Measurements from ENCODE around the gene AGR2. TPM values are rescaled to one million over a fixed set of nuclear protein-coding genes. Genes with fewer than 3 reads are reported as not detected.

The AGR2 gene
- polyA plus RNA-seq, 6 donors from 2014 or later = 0.17 to 0.44 TPM; not detected in 4

DNA sequence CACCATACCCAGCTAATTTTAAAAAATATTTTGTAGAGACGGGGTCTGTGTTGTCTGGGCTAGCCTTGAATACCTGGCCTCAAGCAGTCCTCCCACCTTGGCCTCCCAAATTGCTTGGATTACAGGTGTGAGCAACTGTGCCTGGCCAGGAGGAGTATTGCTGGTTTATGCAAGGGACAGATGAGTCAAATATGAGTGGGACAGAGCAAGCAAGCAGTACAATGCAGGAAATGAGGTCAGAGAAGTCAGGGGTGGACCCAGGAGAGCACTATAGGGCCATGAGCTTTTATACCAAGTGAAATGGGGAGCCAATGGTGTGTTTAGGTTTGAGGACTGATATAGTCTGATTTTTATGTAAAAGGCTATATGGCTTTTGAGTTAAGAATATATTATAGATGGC lies 45.0 kb downstream of the AGR2 start:
- Mint-ChIP-seq H3K4me3 (peak overlapping the region; percentile 86 to 99 (median 94)), H3K36me3 (peaks cover 17 to 31% of the 10 kb centered on the region in 2 donors), H3K27ac (peak overlapping the region; percentile 94 to 97 (median 94)), H3K27me3 (no peaks in the 10 kb centered on the region), H3K4me1 (peaks cover 73 to 95% (median 81%) of the 10 kb centered on the region in 3 donors), H3K9me3 (peaks cover 0 to 9% (median 0%) of the 10 kb centered on the region in 7 donors)
- ATAC-seq (ENCODE audit: low read depth in 2 of 2) (no peak), DNase-seq (no peak)

DNA sequence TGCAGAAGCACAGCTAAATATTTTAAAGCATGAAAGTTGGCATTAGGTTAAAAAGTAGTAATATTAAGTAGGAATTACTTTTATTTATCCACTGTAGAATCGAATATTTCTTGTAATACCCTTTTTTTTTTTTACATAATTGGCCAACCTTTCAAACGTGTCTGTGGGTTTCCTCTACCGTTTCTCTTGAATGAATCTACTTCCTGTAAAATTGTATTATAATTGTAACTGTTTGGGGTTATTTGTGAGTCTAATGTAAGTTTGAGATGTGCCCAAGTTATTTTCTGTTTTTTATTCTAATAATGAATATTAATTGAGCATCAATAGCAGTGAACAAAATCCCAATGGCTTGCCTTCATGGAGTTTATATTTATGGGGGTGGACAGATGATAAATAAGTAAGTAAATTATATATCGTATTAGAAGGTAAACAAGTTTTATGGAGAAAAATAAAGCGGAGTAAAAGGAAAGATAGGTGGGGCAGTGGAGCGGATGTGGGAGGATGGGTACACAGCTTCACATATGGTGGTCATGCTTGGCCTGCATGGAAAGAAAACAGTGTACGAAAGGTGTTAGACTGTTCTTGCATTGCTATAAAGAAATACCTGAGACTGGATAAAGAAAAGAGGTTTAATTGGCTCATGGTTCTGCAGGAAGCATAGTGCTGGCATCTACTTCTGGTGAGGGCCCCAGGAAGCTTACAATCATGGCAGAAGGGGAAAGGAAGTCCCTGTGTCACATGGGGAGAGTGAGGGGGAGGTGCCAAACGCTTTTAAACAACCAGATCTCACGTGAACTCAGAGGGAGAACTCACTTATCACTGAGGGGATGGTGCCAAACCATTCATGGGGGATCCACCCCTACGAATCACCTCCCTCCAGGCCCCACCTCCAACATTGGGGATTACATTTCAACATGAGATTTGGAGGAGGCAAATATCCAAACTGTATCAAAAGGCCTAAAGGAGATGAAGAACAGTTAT lies 45.9 kb downstream of the AGR2 start:
- DNase-seq (peak; percentile 73), ATAC-seq (ENCODE audit: low read depth in 2 of 2) (peak; percentile 69 to 70)

DNA sequence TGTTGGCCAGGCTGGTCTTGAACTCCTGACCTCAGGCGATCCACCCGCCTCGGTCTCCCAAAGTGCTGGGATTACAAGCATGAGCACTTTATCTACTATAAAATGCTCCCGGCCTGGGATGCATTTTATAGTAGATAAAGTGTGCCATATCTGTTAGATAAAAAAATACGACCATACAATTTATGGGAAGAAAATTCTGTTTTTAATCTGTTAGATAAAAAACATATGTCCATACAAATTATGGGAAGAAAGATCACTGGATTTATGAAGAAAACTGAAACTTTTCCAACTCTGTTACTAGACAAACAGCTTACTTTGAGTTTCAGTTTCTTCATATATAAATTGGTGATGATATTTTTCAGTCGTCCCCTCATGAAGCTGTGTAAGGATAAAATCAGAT lies 46.8 kb downstream of the AGR2 start:
- peaks cover 69 to 81% (median 75%) of the 10 kb centered on the region in 3 donors for H3K4me1 Mint-ChIP-seq
- no peaks in the 10 kb centered on the region for H3K27me3 Mint-ChIP-seq
- ATAC-seq (ENCODE audit: low read depth in 2 of 2) = no peak
- H3K9me3 Mint-ChIP-seq = peaks cover 0 to 9% (median 0%) of the 10 kb centered on the region in 7 donors
- peaks cover 24 to 26% of the 10 kb centered on the region in 2 donors for H3K36me3 Mint-ChIP-seq
- H3K27ac Mint-ChIP-seq = peak overlapping the region in 4 of 6 donors; percentile 35 to 98 (median 66)
- DNase-seq = no peak
- peak overlapping the region; percentile 40 to 99 (median 86) for H3K4me3 Mint-ChIP-seq

More for the DNA sequence above, 45.9 kb downstream of the AGR2 start:
- Mint-ChIP-seq H3K4me1 (peaks cover 76 to 88% (median 77%) of the 10 kb centered on the region in 3 donors), H3K27me3 (no peaks in the 10 kb centered on the region), H3K4me3 (peak overlapping the region; percentile 86 to 99 (median 94)), H3K36me3 (peaks cover 25 to 31% of the 10 kb centered on the region in 2 donors), H3K9me3 (peaks cover 0 to 9% (median 0%) of the 10 kb centered on the region in 7 donors), H3K27ac (peak overlapping the region; percentile 94 to 98 (median 97))

DNA sequence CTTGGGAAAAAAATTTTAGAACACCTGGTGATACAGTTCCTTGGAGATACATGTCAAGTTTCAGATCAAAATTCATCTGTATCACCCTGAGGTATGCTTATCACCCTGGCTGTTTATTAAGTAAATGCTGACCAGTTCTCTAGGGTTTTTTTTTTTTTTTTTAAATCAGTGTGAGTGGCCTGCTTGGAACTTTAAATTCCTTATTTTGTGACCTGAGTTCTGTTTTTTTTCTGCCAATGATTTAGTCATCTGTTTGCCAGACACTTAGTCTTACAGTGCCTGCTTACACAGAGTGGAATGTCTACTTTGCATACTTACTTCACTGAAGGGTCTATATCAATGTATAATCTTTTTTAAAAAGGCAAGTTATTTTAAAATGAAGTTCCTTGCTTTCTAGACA lies 49.4 kb downstream of the AGR2 start:
- H3K27ac Mint-ChIP-seq = peak overlapping the region; percentile 88 to 98 (median 94)
- H3K9me3 Mint-ChIP-seq = peaks cover 0 to 8% (median 0%) of the 10 kb centered on the region in 7 donors
- peaks cover 4 to 21% of the 10 kb centered on the region in 2 donors for H3K36me3 Mint-ChIP-seq
- H3K4me3 Mint-ChIP-seq = peak overlapping the region; percentile 96 to 100 (median 99)
- ATAC-seq (ENCODE audit: low read depth in 2 of 2) (no peak), DNase-seq (no peak)
- H3K27me3 Mint-ChIP-seq = no peaks in the 10 kb centered on the region
- H3K4me1 Mint-ChIP-seq = peaks cover 44 to 69% (median 60%) of the 10 kb centered on the region in 3 donors

DNA sequence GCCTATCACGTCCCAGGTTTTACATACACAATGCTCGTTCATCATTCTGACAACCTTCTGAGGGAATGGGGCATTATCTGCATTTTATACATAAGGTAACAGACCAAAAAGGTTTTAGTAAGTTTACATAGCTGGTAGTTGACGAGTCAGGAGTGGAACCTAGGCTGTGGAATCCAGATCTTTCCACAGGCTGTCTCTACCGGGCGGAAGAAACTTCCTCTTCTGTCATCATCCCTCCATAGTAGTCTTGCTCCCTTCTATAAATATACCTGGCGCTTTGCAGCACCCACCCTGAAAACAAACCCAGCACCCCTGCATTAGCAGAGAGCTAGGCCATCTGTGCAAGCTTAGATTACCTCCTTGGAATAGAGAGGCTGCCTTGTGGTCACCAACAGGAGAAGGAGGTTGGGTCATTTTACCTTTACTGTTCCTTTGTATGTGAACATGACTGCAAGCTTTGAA lies 49.9 kb downstream of the AGR2 start:
- peak overlapping the region; percentile 96 to 100 (median 99) for H3K4me3 Mint-ChIP-seq
- H3K9me3 Mint-ChIP-seq = peaks cover 0 to 6% (median 0%) of the 10 kb centered on the region in 7 donors
- DNase-seq = no peak
- H3K27me3 Mint-ChIP-seq = no peaks in the 10 kb centered on the region
- ATAC-seq (ENCODE audit: low read depth in 2 of 2) = no peak
- peak overlapping the region; percentile 64 to 98 (median 94) for H3K27ac Mint-ChIP-seq
- peaks cover 39 to 64% (median 56%) of the 10 kb centered on the region in 3 donors for H3K4me1 Mint-ChIP-seq
- peaks cover 0 to 16% of the 10 kb centered on the region in 2 donors for H3K36me3 Mint-ChIP-seq

DNA sequence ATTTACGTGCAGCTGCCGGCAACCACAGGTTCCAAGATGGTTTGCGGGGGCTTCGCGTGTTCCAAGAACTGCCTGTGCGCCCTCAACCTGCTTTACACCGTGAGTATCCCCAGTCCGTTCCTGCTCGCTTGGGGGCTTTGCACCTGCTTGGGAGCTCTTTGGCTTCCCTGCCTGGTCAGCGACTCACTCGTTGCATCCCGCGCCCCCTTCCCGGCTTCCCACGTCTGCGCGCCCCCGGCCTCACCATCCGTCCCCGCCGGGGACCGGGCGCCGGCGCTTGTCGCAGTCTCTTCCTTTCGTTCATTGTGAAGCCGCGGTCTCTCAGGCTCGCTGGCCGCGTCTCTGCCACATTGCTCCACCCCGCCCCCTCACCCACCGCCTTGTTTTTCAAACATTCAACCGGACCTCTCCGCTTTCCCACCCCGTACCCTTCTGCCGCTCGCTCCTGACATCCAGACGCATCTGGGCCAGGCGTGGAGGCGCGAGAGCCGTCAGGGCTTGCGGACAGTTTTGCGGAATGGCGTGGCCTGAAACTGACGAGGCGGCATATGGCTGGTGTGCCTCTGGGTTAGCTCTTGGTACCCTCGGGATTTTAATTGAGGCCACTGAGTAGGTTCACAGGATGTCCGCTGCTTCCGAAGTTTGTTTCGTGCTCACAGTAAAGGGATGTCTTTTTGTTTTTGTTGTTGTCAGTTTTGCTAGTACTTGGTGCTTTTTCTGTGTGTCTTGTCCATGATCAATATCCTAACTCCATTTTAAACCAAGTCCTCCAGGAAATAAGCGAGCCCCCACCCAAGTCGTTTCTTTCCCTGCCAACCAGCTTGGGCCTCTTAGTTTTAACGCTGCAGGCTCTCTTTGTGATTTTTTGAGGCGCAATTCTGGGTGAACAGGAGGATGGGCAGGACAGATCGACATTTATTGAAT lies 50.6 kb downstream of the AGR2 start:
- H3K4me3 Mint-ChIP-seq = peak overlapping the region; percentile 96 to 100 (median 99)
- peaks cover 0 to 9% of the 10 kb centered on the region in 2 donors for H3K36me3 Mint-ChIP-seq
- no peaks in the 10 kb centered on the region for H3K27me3 Mint-ChIP-seq
- ATAC-seq (ENCODE audit: low read depth in 2 of 2) = peak; percentile 25 to 27
- H3K4me1 Mint-ChIP-seq = peaks cover 32 to 57% (median 49%) of the 10 kb centered on the region in 3 donors
- peak; percentile 44 for DNase-seq
- peak overlapping the region; percentile 64 to 98 (median 94) for H3K27ac Mint-ChIP-seq
- peaks cover 0 to 3% (median 0%) of the 10 kb centered on the region in 7 donors for H3K9me3 Mint-ChIP-seq

DNA sequence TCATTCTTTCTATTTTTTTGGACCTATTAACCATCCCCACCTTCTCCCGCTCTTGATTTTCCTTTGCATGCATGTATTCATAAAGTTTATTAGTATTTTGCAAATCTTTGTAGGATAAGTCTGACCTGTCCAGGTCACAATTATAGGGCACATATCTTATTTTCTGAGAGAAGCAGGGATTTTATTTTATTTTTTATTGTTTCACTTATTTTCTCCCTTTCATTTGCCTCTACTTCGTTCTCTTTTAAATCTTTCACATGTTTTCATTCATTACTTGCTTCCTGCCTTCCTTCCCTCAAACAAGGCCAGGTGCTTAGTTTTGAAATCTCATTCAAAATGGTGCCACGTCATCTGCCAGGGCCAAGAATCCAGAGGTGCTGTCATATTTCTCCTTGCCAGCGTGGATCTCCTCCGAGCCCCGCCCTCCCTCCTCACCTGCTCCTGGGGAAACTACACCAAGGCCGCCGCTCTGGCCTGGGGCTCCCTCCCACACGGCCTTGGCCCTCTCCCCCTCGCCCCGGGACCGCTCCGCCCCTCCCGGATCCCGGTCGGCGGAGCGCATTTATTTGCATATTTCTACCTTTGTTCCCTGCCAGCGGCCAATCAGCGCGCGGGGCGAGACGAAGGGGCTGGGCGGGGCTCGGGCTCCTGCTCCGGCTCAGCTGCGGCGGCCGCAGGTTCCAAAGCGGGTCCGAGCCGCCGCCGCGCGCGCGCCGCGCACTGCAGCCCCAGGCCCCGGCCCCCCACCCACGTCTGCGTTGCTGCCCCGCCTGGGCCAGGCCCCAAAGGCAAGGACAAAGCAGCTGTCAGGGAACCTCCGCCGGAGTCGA lies 51.5 kb downstream of the AGR2 start, which contains the start of gene TSPAN13:
Gene TSPAN13, plus strand, starts transcription at position 654 of the 830 bp plus-strand sequence. CDS start 213 bp downstream, outside the sequence.
- peak within 1 kb of the TSS; percentile 64 to 98 (median 94) for H3K27ac Mint-ChIP-seq

DNA sequence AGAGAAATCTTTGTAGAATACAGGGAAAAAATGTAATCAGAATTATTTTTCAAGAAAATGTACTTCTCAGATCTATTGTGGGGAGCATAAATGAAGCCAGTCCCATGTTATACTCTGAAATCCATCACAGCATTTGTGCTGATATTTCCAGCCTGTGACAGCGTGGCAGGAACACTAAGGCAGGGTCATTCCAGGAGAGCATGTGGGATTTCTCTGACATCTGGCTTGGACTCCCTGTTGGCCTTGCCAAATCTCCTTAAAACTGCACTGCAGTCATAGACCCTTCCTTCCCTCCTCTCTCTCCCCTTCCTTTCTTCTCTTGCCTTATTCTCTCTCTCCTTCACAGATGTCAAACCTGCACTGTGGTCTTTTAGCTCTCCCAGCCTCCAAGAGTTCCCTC lies 57.7 kb downstream of the AGR2 start:
- no peaks in the 10 kb centered on the region for H3K9me3 Mint-ChIP-seq
- ATAC-seq (ENCODE audit: low read depth in 2 of 2) (no peak), DNase-seq (no peak)
- H3K27me3 Mint-ChIP-seq = no peaks in the 10 kb centered on the region
- no peak overlapping the region for H3K27ac Mint-ChIP-seq
- no peaks in the 10 kb centered on the region for H3K36me3 Mint-ChIP-seq
- H3K4me3 Mint-ChIP-seq = no peak overlapping the region
- peaks cover 0 to 13% (median 11%) of the 10 kb centered on the region in 3 donors for H3K4me1 Mint-ChIP-seq

More for the DNA sequence above, 51.5 kb downstream of the AGR2 start, which contains the start of gene TSPAN13:
- peak; percentile 87 to 88 for ATAC-seq (ENCODE audit: low read depth in 2 of 2)
- Mint-ChIP-seq H3K36me3 (peaks cover 0 to 8% of the 10 kb centered on the region in 2 donors), H3K4me1 (peaks cover 26 to 50% (median 44%) of the 10 kb centered on the region in 3 donors), H3K4me3 (peak within 1 kb of the TSS; percentile 96 to 100 (median 99)), H3K27me3 (no peaks in the 10 kb centered on the region), H3K9me3 (no peaks in the 10 kb centered on the region)
- DNase-seq = peak; percentile 83

DNA sequence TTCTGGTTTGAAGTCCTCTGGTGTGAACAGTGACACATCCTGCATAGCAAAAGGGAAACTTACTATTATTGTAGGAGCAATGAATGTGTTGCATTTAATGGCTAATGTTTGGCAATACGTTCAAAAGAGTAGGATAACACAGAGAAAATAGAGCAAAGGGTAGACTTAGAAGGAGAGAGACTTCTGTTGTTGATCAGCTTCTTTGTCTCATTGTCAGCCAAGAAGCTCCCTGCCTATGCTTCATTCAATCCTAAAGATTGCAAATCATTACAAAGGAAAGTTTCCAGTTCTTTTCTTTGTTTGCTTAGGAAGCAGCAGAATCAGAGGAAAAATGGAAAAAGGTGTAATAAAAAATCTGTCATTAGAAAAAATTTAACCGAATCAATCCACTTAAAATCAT lies 59.2 kb downstream of the AGR2 start:
- Mint-ChIP-seq H3K4me1 (peaks cover under 1 to 3% (median 2%) of the 10 kb centered on the region in 3 donors), H3K27ac (no peak overlapping the region), H3K9me3 (no peaks in the 10 kb centered on the region), H3K36me3 (no peaks in the 10 kb centered on the region), H3K27me3 (no peaks in the 10 kb centered on the region), H3K4me3 (no peak overlapping the region)
- DNase-seq = no peak
- no peak for ATAC-seq (ENCODE audit: low read depth in 2 of 2)

DNA sequence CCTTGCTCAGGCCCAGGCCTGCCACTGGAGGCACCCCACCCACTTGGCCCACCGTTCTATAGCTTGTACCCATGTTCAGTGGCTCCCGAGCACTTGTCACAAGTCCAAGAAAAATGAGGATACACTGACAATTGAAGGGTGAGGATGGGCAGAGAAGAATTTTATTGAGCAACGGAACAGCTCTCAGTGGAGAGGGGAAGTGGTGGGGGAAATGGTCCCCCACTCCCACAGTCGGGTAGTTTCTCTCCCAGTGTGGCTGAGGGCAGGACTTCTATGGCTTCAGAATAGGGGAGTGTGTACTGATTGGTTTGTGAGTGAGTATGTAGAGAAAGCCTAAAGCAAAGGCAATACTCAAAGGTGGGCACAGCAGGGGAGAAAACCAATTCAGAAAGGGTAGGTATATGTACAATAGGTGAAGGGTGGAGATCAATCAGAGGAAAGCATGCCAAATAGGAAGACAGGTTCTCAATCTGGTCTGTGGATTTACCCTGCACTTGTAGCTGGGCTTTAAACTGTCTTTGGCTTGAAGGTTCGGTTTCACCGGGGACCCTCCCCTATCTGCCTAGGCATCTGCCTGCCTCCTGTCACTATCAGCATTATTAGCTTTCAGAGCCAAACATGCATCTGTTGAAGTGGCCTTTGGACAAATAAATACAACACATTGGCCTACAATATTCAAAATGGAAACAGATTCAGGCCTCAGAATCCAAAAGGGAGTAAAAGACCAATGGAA lies 60.1 kb downstream of the AGR2 start:
- H3K9me3 Mint-ChIP-seq = no peaks in the 10 kb centered on the region
- H3K27me3 Mint-ChIP-seq = no peaks in the 10 kb centered on the region
- no peak for ATAC-seq (ENCODE audit: low read depth in 2 of 2)
- H3K36me3 Mint-ChIP-seq = no peaks in the 10 kb centered on the region
- H3K4me1 Mint-ChIP-seq = peaks cover 0 to 7% (median 0%) of the 10 kb centered on the region in 3 donors
- peak overlapping the region in 1 of 6 donors; percentile 88 for H3K27ac Mint-ChIP-seq
- no peak for DNase-seq
- no peak overlapping the region for H3K4me3 Mint-ChIP-seq

DNA sequence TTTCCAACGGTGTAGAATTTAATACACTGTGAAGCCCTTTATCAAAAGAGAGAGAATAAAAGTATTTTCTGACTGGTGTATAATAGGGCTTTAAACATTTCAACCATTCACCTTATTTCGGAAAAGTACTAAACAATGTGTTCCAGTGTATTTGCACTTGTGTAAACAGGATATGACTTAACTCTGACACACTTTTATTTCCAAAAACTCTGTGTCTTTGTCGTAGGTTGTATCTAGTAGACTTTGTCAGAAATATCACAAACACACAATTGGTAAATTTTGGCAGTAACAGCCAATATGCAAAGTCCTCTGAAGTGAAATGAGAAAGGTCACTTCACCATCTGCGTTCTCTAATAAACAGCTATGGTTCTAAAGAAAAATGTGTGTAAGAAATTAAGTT lies 61.6 kb downstream of the AGR2 start:
- peaks cover 0 to 3% (median 0%) of the 10 kb centered on the region in 3 donors for H3K27me3 Mint-ChIP-seq
- no peak overlapping the region for H3K27ac Mint-ChIP-seq
- peaks cover 0 to 7% (median 0%) of the 10 kb centered on the region in 3 donors for H3K4me1 Mint-ChIP-seq
- H3K9me3 Mint-ChIP-seq = no peaks in the 10 kb centered on the region
- DNase-seq (no peak), ATAC-seq (ENCODE audit: low read depth in 2 of 2) (no peak)
- H3K4me3 Mint-ChIP-seq = no peak overlapping the region
- no peaks in the 10 kb centered on the region for H3K36me3 Mint-ChIP-seq
